Chondrocyte (in vitro differentiated cells): ENCODE results near the gene DHX34. TPM values are rescaled to one million over a fixed set of nuclear protein-coding genes. Genes with fewer than 3 reads are reported as not detected.

ENCODE experiments used
- DNase-seq: peaks from one replicate; pipeline ENCODE4 v3.0.0; 2021; ENCODE audit warnings: mixed read lengths, low spot score
- H3K27ac Mint-ChIP-seq: one replicate; pipeline ENCODE4 v1.8.0; 2021; ENCODE audit warnings: mild to moderate bottlenecking, moderate library complexity, mixed read lengths; ENCODE audit not compliant: unreplicated experiment
- H3K27me3 Mint-ChIP-seq: 2 replicates; pipeline ENCODE4 v1.8.0; 2021; ENCODE audit warnings: low read depth, mixed read lengths
- H3K36me3 Mint-ChIP-seq: 2 replicates; pipeline ENCODE4 v1.8.0; 2021; ENCODE audit warnings: low read depth, mixed read lengths
- H3K4me1 Mint-ChIP-seq: 2 replicates; pipeline ENCODE4 v1.8.0; 2021; ENCODE audit warnings: low read depth, mild to moderate bottlenecking, mixed read lengths
- H3K4me3 Mint-ChIP-seq: one replicate; pipeline ENCODE4 v1.8.0; 2021; ENCODE audit warnings: mild to moderate bottlenecking, moderate library complexity, mixed read lengths; ENCODE audit not compliant: unreplicated experiment
- H3K9me3 Mint-ChIP-seq: 2 replicates; pipeline ENCODE4 v1.8.0; 2021; ENCODE audit warnings: low read depth, mixed read lengths
- CTCF ChIP-seq: fragments of 200-600 bp; sonication (generic); IDR thresholded peaks from 2 replicates; pipeline ENCODE4 v1.5.0; 2021; ENCODE audit warnings: antibody characterized with exemption, mild to moderate bottlenecking, moderate library complexity
- total RNA-seq: library from RNA; stranded (reverse); gene quantifications from 3 replicates; pipeline ENCODE4 v1.2.1, GENCODE V29; 2021

The DHX34 gene
- total RNA-seq, 1 donor from 2014 or later, result 15.6 TPM

- TF ChIP-seq CTCF, result no peak
- Mint-ChIP-seq H3K4me1 (peaks cover 29% of the 10 kb centered on the region), H3K36me3 (no peaks in the 10 kb centered on the region)
These were observed 42.8 kb upstream of the DHX34 start for GRCh38 chr19:47306303-47306702.

GRCh38 chr19:47309038-47309437, 40.1 kb upstream of the DHX34 start:
- H3K4me1 Mint-ChIP-seq, result peaks cover 29% of the 10 kb centered on the region
- no peak overlapping the region for H3K4me3 Mint-ChIP-seq
- no peaks in the 10 kb centered on the region for H3K27me3 Mint-ChIP-seq
- no peaks in the 10 kb centered on the region for H3K36me3 Mint-ChIP-seq
- H3K27ac Mint-ChIP-seq, result peak overlapping the region; percentile 32
- no peak for DNase-seq
- no peaks in the 10 kb centered on the region for H3K9me3 Mint-ChIP-seq
- TF ChIP-seq CTCF, result no peak

More at GRCh38 chr19:47306303-47306702, 42.8 kb upstream of the DHX34 start:
- H3K4me3 Mint-ChIP-seq, result no peak overlapping the region
- H3K9me3 Mint-ChIP-seq, result no peaks in the 10 kb centered on the region
- DNase-seq, result no peak
- peak overlapping the region; percentile 39 for H3K27ac Mint-ChIP-seq
- H3K27me3 Mint-ChIP-seq, result no peaks in the 10 kb centered on the region

GRCh38 chr19:47309608-47310007, 39.5 kb upstream of the DHX34 start, which contains the start of gene C5AR1:
Gene C5AR1, plus strand, starts transcription at chr19:47309861. Its CDS starts 35 bp downstream, at chr19:47309896.
- Mint-ChIP-seq H3K4me1 (peaks cover 29% of the 10 kb centered on the region), H3K27me3 (no peaks in the 10 kb centered on the region), H3K9me3 (no peaks in the 10 kb centered on the region), H3K4me3 (no peak within 1 kb of the TSS), H3K27ac (peak within 1 kb of the TSS; percentile 41), H3K36me3 (no peaks in the 10 kb centered on the region)
- no peak for DNase-seq
- no peak for TF ChIP-seq CTCF

GRCh38 chr19:47310323-47310722, 38.8 kb upstream of the DHX34 start:
- no peak for DNase-seq
- peaks cover 30% of the 10 kb centered on the region for H3K4me1 Mint-ChIP-seq
- no peaks in the 10 kb centered on the region for H3K36me3 Mint-ChIP-seq
- no peaks in the 10 kb centered on the region for H3K27me3 Mint-ChIP-seq
- no peak overlapping the region for H3K27ac Mint-ChIP-seq
- TF ChIP-seq CTCF, result no peak
- H3K4me3 Mint-ChIP-seq, result no peak overlapping the region
- peaks cover 3% of the 10 kb centered on the region for H3K9me3 Mint-ChIP-seq

GRCh38 chr19:47310819-47311218, 38.3 kb upstream of the DHX34 start:
- H3K9me3 Mint-ChIP-seq, result peaks cover 3% of the 10 kb centered on the region
- no peaks in the 10 kb centered on the region for H3K27me3 Mint-ChIP-seq
- no peaks in the 10 kb centered on the region for H3K36me3 Mint-ChIP-seq
- no peak overlapping the region for H3K4me3 Mint-ChIP-seq
- no peak for DNase-seq
- no peak for TF ChIP-seq CTCF
- H3K27ac Mint-ChIP-seq, result no peak overlapping the region
- peaks cover 31% of the 10 kb centered on the region for H3K4me1 Mint-ChIP-seq
